BLaER1 treated with 17β-estradiol and CSF1 and Interleukin-3, amounts not matched to agents 10 nM and 100 nM (cell line): Measurements from ENCODE around the gene SOX11.

Experiments
- H3K27ac ChIP-seq, 11 experiments: shearing (Covaris generic); formaldehyde crosslinking; 2 replicates each; pipeline ENCODE4 v1.8.1; 2022
- H3K27me3 ChIP-seq, 11 experiments: shearing (Covaris generic); formaldehyde crosslinking; 2 replicates each; pipeline ENCODE4 v1.8.1; 2022
- H3K36me3 ChIP-seq, 11 experiments: shearing (Covaris generic); formaldehyde crosslinking; 2 replicates each; pipeline ENCODE4 v1.8.1; 2022
- H3K4me1 ChIP-seq, 10 experiments: shearing (Covaris generic); formaldehyde crosslinking; 2 replicates each; pipeline ENCODE4 v1.8.1; 2022
- H3K4me2 ChIP-seq, 11 experiments: shearing (Covaris generic); formaldehyde crosslinking; 2 replicates each; pipeline ENCODE4 v1.8.1; 2022
- H3K4me3 ChIP-seq, 10 experiments: shearing (Covaris generic); formaldehyde crosslinking; 2 replicates each; pipeline ENCODE4 v1.8.1; 2022
- H3K9ac ChIP-seq, 11 experiments: shearing (Covaris generic); formaldehyde crosslinking; 2 replicates each; pipeline ENCODE4 v1.8.1; 2022
- H3K9me3 ChIP-seq, 11 experiments: shearing (Covaris generic); formaldehyde crosslinking; replicated peaks in 1 of 11; 2 replicates each; pipeline ENCODE4 v1.8.1; 2022
- H4K20me1 ChIP-seq, 11 experiments: shearing (Covaris generic); formaldehyde crosslinking; 2 replicates each; pipeline ENCODE4 v1.8.1; 2022
- Cebpa-rat ChIP-seq, 11 experiments: shearing (Covaris generic); IDR thresholded peaks; 2 replicates each; pipeline ENCODE4 v1.8.1; 2022

Gene SOX11

DNA sequence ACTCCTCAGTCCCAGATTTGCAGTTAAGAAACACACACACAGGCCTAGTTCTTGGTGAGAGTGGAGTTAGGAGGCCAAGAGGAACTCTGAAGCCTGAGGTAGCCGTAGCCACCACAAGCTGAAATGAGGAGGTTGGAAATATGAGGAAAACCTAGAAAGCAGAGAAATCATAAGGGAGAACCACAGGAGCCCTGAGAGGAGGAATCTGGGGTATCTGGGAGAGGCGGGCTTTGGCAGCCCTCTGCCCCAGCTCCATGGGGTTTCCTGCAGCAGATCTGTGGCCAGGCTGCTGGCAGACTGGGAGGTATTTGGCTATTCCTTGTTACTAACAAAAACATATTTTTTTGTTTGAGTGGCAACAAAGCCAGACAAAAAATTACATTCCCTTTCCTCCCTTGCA, 11.0 kb downstream of the SOX11 start:
- H3K4me1 ChIP-seq, result peaks cover 10 to 41% (median 26%) of the 10 kb centered on the region in 10 experiments

GRCh38 chr2:5705490-5705889, 13.3 kb downstream of the SOX11 start:
- H3K36me3 ChIP-seq, result peaks cover 0 to 39% (median 20%) of the 10 kb centered on the region in 11 experiments; a peak in 14 of 22 replicates
- H3K27ac ChIP-seq, result no peak overlapping the region
- no peaks in the 10 kb centered on the region; a peak in 1 of 22 replicates for H3K9me3 ChIP-seq
- H3K4me2 ChIP-seq, result no peak overlapping the region
- no peak overlapping the region for H3K4me3 ChIP-seq
- H3K27me3 ChIP-seq, result no peaks in the 10 kb centered on the region
- H4K20me1 ChIP-seq, result peaks cover 0 to 6% (median 0%) of the 10 kb centered on the region in 11 experiments; a peak in 2 of 22 replicates
- no peak overlapping the region for H3K9ac ChIP-seq
- TF ChIP-seq Cebpa-rat (IDR thresholded peaks at IDR 0.05), result no peak
- peaks cover 0 to 32% (median 13%) of the 10 kb centered on the region in 10 experiments; a peak in 11 of 20 replicates for H3K4me1 ChIP-seq

More for the DNA sequence above, 11.0 kb downstream of the SOX11 start:
- Histone ChIP-seq H3K36me3 (peaks cover 0 to 41% (median 21%) of the 10 kb centered on the region in 11 experiments; a peak in 14 of 22 replicates), H3K4me3 (no peak overlapping the region), H3K9me3 (no peaks in the 10 kb centered on the region; a peak in 1 of 22 replicates), H3K27me3 (no peaks in the 10 kb centered on the region), H3K4me2 (no peak overlapping the region), H3K9ac (no peak overlapping the region), H3K27ac (no peak overlapping the region), H4K20me1 (peaks cover 0 to 25% (median 0%) of the 10 kb centered on the region in 11 experiments; a peak in 7 of 22 replicates)
- no peak for TF ChIP-seq Cebpa-rat (IDR thresholded peaks at IDR 0.05)

DNA sequence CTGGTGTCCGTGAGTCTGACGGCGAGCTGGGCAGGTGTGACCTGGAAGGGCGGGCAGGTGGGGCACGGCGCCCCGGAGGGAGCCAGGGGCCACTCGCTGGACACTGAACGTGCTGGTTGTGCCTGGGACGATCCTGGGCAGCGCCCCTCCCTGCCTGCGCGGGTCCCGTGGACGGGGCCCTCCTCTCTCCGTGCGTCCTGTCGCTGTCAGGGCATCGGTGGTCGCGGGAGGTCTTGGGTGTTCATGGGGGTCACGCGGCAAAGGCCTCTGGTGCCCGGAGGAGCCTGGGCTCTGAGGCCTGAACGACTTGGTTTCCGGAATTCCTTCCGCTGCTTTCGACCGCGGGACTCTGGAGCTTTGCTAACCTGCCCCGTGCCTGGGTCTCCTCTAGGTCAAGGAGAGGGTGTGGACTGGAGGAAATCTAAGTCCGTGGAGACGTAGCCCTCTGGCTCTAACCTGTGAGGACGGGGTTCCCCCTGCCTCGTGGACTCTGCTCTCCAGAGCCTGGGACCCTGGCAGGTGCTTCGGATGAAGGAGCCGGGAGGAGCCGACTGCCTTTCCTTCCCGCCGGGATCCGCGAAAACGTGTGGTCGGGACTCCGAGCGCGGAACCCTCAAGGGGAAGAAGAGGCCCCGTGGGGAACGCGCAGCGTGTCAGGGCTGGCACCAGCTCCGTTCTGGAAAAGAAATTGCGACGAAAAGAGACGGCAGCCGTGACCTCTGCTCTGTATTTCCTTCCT, 14.7 kb downstream of the SOX11 start:
- Histone ChIP-seq H3K9me3 (no peaks in the 10 kb centered on the region; a peak in 1 of 22 replicates), H3K27ac (no peak overlapping the region), H4K20me1 (no peaks in the 10 kb centered on the region), H3K4me2 (peak overlapping the region in 2 of 11 experiments; percentile 0 to 12; a peak in 1 of 22 replicates), H3K27me3 (no peaks in the 10 kb centered on the region), H3K4me3 (no peak overlapping the region), H3K36me3 (peaks cover 0 to 25% (median 8%) of the 10 kb centered on the region in 11 experiments; a peak in 13 of 22 replicates), H3K4me1 (peaks cover 0 to 24% (median 12%) of the 10 kb centered on the region in 10 experiments; a peak in 11 of 20 replicates), H3K9ac (no peak overlapping the region)
- TF ChIP-seq Cebpa-rat (IDR thresholded peaks at IDR 0.05), result no peak

DNA sequence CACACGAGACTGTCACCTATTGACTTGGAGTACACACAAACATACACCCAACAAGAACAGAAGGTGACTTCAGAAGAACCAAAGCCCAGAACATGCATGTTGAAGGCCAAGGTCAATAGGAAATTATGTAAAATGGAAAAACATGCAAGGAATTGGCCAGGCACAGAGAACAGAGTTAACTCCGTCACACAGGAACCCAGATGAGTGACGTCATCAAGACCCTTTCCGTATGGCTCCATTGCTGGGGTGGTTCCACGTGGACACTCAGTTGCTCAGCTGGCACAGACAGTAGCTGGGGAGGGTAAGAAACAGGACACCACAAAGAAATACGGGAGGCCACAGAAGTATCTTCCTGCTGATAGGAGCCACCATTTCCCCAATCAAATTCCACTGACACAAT, 18.4 kb downstream of the SOX11 start:
- Histone ChIP-seq H4K20me1 (no peaks in the 10 kb centered on the region), H3K4me2 (no peak overlapping the region), H3K27me3 (no peaks in the 10 kb centered on the region), H3K4me3 (no peak overlapping the region), H3K27ac (no peak overlapping the region), H3K9me3 (no peaks in the 10 kb centered on the region), H3K9ac (no peak overlapping the region), H3K4me1 (peaks cover 0 to 24% (median 12%) of the 10 kb centered on the region in 10 experiments; a peak in 11 of 20 replicates), H3K36me3 (no peaks in the 10 kb centered on the region)
- no peak for TF ChIP-seq Cebpa-rat (IDR thresholded peaks at IDR 0.05)

- Histone ChIP-seq H3K27ac (no peak overlapping the region), H4K20me1 (no peaks in the 10 kb centered on the region), H3K4me2 (no peak overlapping the region), H3K27me3 (no peaks in the 10 kb centered on the region), H3K4me3 (no peak overlapping the region), H3K4me1 (peaks cover 0 to 14% (median 9%) of the 10 kb centered on the region in 10 experiments; a peak in 10 of 20 replicates), H3K9me3 (peaks cover 0 to 5% (median 0%) of the 10 kb centered on the region in 11 experiments; a peak in 3 of 22 replicates), H3K9ac (no peak overlapping the region), H3K36me3 (no peaks in the 10 kb centered on the region)
- no peak for TF ChIP-seq Cebpa-rat (IDR thresholded peaks at IDR 0.05)
Observed at GRCh38 chr2:5713101-5713500, 20.9 kb downstream of the SOX11 start.

DNA sequence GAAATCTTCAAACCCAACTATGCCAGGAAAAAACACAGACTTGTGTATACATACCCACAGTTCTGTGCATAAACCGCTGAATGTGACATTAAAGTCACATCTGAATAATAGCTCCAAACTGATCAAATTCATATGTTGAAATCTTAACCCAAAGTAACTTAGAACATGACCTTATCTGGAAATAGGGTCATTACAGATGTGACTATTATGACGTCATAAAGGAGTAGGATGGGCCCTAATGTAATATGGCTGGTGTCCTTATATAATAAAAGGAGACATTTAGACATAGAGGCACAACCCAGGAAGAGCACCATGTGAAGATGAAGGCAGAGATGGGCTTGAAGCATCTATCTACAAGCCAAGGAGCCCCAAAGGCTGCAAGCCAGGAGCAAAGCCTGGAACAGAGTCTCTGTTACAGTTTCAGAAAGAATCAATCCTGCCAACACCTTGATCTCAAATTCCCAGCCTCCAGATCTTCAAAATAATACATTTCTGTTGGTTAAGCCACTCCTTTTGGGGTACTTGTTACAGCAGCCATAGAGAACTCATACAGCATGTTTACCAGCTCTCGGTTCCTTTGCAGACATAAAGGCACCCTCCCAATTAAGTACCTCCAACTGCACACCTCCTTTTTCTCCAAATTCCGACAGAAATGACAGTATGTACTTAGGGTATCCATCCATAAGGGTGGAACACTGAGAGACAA, 27.6 kb downstream of the SOX11 start:
- Histone ChIP-seq H3K4me2 (no peak overlapping the region), H3K36me3 (no peaks in the 10 kb centered on the region), H4K20me1 (no peaks in the 10 kb centered on the region), H3K9ac (no peak overlapping the region), H3K4me1 (no peaks in the 10 kb centered on the region), H3K27ac (no peak overlapping the region), H3K4me3 (no peak overlapping the region), H3K27me3 (no peaks in the 10 kb centered on the region), H3K9me3 (peaks cover 6 to 30% (median 20%) of the 10 kb centered on the region in 11 experiments; a peak in 17 of 22 replicates)
- TF ChIP-seq Cebpa-rat (IDR thresholded peaks at IDR 0.05), result no peak

- Histone ChIP-seq H3K9ac (no peak overlapping the region), H4K20me1 (no peaks in the 10 kb centered on the region), H3K4me1 (no peaks in the 10 kb centered on the region), H3K36me3 (no peaks in the 10 kb centered on the region), H3K27me3 (no peaks in the 10 kb centered on the region), H3K4me3 (no peak overlapping the region), H3K9me3 (peaks cover 6 to 30% (median 20%) of the 10 kb centered on the region in 11 experiments; a peak in 17 of 22 replicates), H3K4me2 (no peak overlapping the region), H3K27ac (no peak overlapping the region)
- no peak for TF ChIP-seq Cebpa-rat (IDR thresholded peaks at IDR 0.05)
Observed at GRCh38 chr2:5720426-5720825, 28.2 kb downstream of the SOX11 start.

GRCh38 chr2:5722236-5722635, 30.1 kb downstream of the SOX11 start:
- Histone ChIP-seq H4K20me1 (no peaks in the 10 kb centered on the region), H3K9ac (no peak overlapping the region), H3K36me3 (no peaks in the 10 kb centered on the region), H3K9me3 (peaks cover 6 to 30% (median 20%) of the 10 kb centered on the region in 11 experiments; a peak in 17 of 22 replicates), H3K27ac (no peak overlapping the region), H3K4me3 (no peak overlapping the region), H3K4me2 (no peak overlapping the region), H3K4me1 (no peaks in the 10 kb centered on the region), H3K27me3 (peaks cover 0 to 7% (median 0%) of the 10 kb centered on the region in 11 experiments; a peak in 1 of 22 replicates)
- no peak for TF ChIP-seq Cebpa-rat (IDR thresholded peaks at IDR 0.05)
